T47D (cell line): ENCODE data around the gene ZNF397.

ENCODE experiments used
- DNase-seq, 2 experiments: peaks; one replicate each; pipeline versions ENCODE4 v3.0.0 to v3.0.0-alpha.2; 2011 to 2012; ENCODE audit warnings: low read depth in 1 of 2, low spot score in 1 of 2
- JUND ChIP-seq: IDR thresholded peaks from 2 replicates; pipeline ENCODE4 v1.6.1; 2012; ENCODE audit warnings: low read depth
- in situ Hi-C: cut with HindIII; loops from 2 replicates; pipeline ENCODE4 v1.10.0; 2016; ENCODE audit warnings: low sequenced_read_pairs, low pct_unique_long_range_greater_than_20kb

ZNF397 gene

DNA sequence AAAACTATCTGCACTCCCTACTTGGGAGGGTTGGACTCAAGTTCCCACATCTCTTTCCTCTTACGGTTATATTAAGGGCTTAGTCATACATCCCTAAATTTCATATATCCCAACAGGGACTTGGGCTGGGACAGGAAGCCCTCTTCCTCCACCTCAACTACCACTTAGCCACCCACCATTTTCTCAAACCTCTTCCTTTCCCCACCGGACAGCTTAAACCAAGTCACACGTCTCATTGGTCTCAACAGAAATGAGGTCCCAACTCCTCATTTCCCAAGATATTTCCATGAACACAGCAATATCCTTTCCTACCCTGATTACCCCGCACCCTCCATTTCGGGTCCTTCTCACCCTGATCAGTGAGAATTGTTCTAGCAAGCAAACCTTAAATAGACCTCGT lies 48.5 kb downstream of the ZNF397 start:
- in situ Hi-C loops: no loop called here
- no peak for TF ChIP-seq JUND
- peak in 1 of 2 experiments; percentile 2 for DNase-seq

DNA sequence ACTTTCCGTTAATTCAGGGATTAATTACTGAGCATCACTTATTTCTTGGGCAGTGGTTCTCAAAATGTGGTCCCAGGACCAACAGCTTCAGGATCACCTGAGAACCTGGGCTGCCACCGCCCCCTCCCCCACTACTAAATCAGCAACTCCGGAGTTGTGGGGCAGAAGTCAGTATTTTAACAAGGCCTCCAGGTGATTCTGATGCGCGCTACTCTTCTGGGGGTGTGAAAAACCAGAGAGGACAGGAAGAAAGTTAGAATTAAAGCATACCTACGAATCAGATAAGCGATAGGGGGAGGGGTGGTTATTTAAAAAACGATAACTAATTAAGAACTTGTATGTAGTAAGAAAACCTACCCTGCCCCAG lies 48.9 kb downstream of the ZNF397 start:
- TF ChIP-seq JUND: no peak
- in situ Hi-C loops: no loop called here
- no peak for DNase-seq

DNA sequence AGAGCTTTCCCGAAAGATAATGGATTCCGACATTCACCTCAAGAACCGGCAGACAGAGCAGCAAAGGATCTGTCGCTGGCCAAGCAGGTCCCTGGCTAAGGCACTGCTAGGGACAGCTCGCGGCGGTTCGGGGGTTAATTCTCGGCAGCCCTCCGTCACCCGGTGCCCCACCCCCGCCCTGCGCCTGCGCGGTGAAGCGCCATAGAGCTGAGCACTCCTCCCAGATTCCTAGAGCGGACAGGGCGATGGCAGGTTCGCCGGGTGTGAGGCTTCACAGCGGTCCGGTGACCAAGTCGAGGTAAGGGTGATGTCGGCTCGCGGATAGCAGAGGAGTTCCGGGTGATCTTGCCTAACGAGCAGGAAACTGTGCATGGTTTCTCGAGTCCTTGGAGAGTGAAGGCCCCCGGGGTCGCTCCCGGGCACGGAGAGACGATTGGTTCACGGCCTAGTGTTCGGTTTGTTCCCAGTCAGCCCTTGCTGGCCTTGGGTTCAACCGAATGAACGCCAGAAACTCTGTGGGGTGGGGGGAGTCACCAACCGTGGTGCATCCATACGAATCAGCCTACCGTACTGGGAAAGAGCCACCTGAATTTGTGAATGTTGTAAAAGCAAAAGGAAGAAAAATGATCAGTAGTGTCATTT lies 49.4 kb downstream of the ZNF397 start, which contains the start of gene ZSCAN30:
Gene ZSCAN30, minus strand, starts transcription at position 136 of the 642 bp plus-strand sequence. CDS start 25,877 bp downstream, outside the sequence.
- no peak for TF ChIP-seq JUND
- peak; percentile 64 to 94 for DNase-seq
- in situ Hi-C loops: no loop called here

DNA sequence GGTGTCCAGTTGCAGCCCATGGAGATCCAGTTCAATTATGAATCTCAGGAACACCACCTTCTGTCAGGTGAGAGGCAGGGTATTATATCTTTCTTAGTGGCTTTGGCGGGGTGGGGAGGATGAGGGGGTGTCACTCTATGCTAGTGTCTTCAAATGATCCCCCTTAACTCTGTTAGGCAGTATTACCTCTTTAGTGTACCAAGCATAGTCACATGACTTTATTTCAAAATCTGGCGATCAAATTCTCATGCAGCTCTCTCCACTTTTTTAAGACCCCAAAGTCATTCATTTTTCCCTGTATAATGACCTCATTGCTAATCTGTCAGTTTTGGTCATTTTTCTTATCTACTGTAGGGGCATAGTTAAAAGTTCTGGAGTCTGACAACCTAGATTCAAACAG lies 50.3 kb downstream of the ZNF397 start:
- no peak for TF ChIP-seq JUND
- in situ Hi-C loops: no loop called here

GRCh38 chr18:35296060-35296459 lies 55.2 kb downstream of the ZNF397 start:
- TF ChIP-seq JUND: no peak
- in situ Hi-C loops: no loop called here
- DNase-seq: no peak

More for the DNA sequence above, 50.3 kb downstream of the ZNF397 start:
- DNase-seq: no peak

DNA sequence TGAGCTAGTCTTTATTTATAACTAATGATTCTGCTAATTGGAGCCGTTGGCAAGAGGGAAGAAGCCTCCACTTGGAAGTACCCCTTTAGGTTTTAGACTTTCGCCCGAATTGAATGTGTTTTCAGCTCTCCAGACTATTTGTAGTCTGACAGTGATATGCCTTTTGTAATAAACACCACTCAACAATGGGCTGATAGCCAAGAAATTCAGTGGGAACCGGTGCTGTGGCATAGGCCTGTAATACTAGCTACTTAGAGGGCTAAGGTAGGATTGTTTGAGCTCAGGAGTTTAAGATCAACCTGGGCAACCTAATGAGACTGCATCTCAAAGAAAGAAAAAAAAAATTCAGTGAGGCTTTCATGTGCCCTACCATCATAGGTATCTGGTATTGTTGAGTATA lies 62.8 kb downstream of the ZNF397 start:
- no peak for TF ChIP-seq JUND

DNA sequence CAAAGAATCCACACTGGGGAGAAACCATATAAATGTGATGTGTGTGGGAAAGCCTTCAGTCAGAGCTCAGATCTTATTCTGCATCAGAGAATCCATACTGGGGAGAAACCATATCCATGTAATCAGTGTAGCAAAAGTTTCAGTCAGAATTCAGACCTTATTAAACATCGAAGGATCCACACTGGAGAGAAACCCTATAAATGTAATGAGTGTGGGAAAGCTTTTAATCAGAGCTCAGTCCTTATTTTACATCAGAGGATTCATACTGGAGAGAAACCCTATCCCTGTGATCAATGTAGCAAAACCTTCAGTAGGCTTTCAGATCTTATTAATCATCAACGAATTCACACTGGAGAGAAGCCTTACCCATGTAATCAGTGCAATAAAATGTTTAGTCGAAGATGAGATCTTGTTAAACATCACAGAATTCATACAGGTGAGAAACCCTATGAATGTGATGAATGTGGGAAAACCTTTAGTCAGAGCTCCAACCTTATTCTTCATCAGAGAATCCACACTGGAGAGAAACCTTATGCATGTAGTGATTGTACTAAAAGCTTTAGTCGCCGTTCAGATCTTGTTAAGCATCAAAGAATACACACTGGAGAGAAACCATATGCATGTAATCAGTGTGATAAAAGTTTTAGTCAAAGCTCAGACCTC lies 65.9 kb downstream of the ZNF397 start:
- in situ Hi-C loops: no loop called here
- no peak for DNase-seq
- TF ChIP-seq JUND: no peak

More for the DNA sequence above, 62.8 kb downstream of the ZNF397 start:
- in situ Hi-C loops: no loop called here
- no peak for DNase-seq
